GM23338 (cell line): ENCODE results near the gene AMOTL1.
"Not testable (repeated sequence)": the region's sequence is repeated elsewhere in the genome, so short reads cannot be mapped to it uniquely, and the experiment has no call there.

Experiments used
- CREB1 ChIP-seq: fragments of 250-450 bp; sonication (Bioruptor Pico); IDR thresholded peaks from 2 replicates; pipeline ENCODE4 v1.5.0; 2020; ENCODE audit warnings: low read depth, mild to moderate bottlenecking, moderate library complexity
- EZH2 ChIP-seq: fragments of 200-600 bp; sonication (generic); IDR thresholded peaks from one replicate; pipeline ENCODE4 v1.8.0; 2017; ENCODE audit warnings: antibody characterized with exemption, mild to moderate bottlenecking, low read depth; ENCODE audit not compliant: unreplicated experiment
- EZH2phosphoT487 ChIP-seq: fragments of 200-600 bp; sonication (generic); IDR thresholded peaks from one replicate; pipeline ENCODE4 v1.8.1; 2018; ENCODE audit warnings: antibody characterized with exemption; ENCODE audit not compliant: unreplicated experiment
- JUNB ChIP-seq: IDR thresholded peaks from one replicate; pipeline ENCODE4 v1.6.1; 2016; ENCODE audit warnings: antibody characterized with exemption; ENCODE audit not compliant: unreplicated experiment
- NANOG ChIP-seq: IDR thresholded peaks from 2 replicates; pipeline ENCODE4 v1.6.1; 2016; ENCODE audit warnings: antibody characterized with exemption, borderline replicate concordance
- POLR2AphosphoS5 ChIP-seq: IDR thresholded peaks from 2 replicates; pipeline ENCODE4 v1.6.1; 2016; ENCODE audit warnings: antibody characterized with exemption, low read depth
- STAT1 ChIP-seq: IDR thresholded peaks from one replicate; pipeline ENCODE4 v1.6.1; 2016; ENCODE audit warnings: antibody characterized with exemption; ENCODE audit not compliant: unreplicated experiment
- ZNF114 ChIP-seq: fragments of 250-450 bp; sonication (Bioruptor Pico); IDR thresholded peaks from 2 replicates; pipeline ENCODE4 v1.5.0; 2020; ENCODE audit warnings: mild to moderate bottlenecking, moderate library complexity
- ZNF331 ChIP-seq: fragments of 250-450 bp; sonication (Bioruptor Pico); IDR thresholded peaks from 2 replicates; pipeline ENCODE4 v1.5.0; 2020; ENCODE audit warnings: low read depth, mild to moderate bottlenecking, moderate library complexity
- TF ChIP-seq, protein P1 (sequence below), 2 experiments: fragments of 200-600 bp in 1 of 2; sonication (generic) in 1 of 2; conservative IDR thresholded peaks; 2 replicates each; pipeline versions ENCODE4 v1.5.1 to v1.6.1; 2016 to 2017; ENCODE audit warnings: antibody characterized with exemption in 2 of 2, low read depth in 2 of 2, mild to moderate bottlenecking in 2 of 2, moderate library complexity in 1 of 2
- TF ChIP-seq, protein P2 (sequence below): IDR thresholded peaks from one replicate; pipeline ENCODE4 v1.6.1; 2018; ENCODE audit warnings: antibody characterized with exemption; ENCODE audit not compliant: unreplicated experiment
- TF ChIP-seq, protein P3 (sequence below): IDR thresholded peaks from 2 replicates; pipeline ENCODE4 v1.6.1; 2016; ENCODE audit warnings: antibody characterized with exemption

DNA sequence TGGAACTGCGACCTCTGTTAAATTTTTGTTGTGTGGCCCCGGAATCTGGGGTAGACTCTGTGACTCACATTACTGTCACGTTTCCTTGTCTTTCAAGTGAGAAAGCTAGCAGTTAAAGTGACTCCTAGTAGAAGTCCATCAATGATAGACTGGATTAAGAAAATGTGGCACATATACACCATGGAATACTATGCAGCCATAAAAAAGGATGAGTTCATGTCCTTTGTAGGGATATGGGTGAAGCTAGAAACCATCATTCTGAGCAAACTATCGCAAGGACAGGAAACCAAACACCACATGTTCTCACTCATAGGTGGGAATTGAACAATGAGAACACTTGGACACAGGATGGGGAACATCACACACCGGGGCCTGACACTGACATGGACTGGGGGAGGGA lies 23.8 kb downstream of the AMOTL1 start:
- not testable (repeated sequence) for TF ChIP-seq EZH2; POLR2AphosphoS5; EZH2phosphoT487; JUNB; CREB1 (CRISPR knock-in tag); NANOG; ZNF114 (CRISPR knock-in tag); ZNF331 (CRISPR knock-in tag); STAT1
- TF ChIP-seq, protein P1, sequence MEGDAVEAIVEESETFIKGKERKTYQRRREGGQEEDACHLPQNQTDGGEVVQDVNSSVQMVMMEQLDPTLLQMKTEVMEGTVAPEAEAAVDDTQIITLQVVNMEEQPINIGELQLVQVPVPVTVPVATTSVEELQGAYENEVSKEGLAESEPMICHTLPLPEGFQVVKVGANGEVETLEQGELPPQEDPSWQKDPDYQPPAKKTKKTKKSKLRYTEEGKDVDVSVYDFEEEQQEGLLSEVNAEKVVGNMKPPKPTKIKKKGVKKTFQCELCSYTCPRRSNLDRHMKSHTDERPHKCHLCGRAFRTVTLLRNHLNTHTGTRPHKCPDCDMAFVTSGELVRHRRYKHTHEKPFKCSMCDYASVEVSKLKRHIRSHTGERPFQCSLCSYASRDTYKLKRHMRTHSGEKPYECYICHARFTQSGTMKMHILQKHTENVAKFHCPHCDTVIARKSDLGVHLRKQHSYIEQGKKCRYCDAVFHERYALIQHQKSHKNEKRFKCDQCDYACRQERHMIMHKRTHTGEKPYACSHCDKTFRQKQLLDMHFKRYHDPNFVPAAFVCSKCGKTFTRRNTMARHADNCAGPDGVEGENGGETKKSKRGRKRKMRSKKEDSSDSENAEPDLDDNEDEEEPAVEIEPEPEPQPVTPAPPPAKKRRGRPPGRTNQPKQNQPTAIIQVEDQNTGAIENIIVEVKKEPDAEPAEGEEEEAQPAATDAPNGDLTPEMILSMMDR (conservative IDR thresholded peaks at IDR 0.05; ENCODE audit: low read depth in 2 of 2) = not testable (repeated sequence)
- TF ChIP-seq, protein P2, sequence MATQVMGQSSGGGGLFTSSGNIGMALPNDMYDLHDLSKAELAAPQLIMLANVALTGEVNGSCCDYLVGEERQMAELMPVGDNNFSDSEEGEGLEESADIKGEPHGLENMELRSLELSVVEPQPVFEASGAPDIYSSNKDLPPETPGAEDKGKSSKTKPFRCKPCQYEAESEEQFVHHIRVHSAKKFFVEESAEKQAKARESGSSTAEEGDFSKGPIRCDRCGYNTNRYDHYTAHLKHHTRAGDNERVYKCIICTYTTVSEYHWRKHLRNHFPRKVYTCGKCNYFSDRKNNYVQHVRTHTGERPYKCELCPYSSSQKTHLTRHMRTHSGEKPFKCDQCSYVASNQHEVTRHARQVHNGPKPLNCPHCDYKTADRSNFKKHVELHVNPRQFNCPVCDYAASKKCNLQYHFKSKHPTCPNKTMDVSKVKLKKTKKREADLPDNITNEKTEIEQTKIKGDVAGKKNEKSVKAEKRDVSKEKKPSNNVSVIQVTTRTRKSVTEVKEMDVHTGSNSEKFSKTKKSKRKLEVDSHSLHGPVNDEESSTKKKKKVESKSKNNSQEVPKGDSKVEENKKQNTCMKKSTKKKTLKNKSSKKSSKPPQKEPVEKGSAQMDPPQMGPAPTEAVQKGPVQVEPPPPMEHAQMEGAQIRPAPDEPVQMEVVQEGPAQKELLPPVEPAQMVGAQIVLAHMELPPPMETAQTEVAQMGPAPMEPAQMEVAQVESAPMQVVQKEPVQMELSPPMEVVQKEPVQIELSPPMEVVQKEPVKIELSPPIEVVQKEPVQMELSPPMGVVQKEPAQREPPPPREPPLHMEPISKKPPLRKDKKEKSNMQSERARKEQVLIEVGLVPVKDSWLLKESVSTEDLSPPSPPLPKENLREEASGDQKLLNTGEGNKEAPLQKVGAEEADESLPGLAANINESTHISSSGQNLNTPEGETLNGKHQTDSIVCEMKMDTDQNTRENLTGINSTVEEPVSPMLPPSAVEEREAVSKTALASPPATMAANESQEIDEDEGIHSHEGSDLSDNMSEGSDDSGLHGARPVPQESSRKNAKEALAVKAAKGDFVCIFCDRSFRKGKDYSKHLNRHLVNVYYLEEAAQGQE = not testable (repeated sequence)
- TF ChIP-seq, protein P3, sequence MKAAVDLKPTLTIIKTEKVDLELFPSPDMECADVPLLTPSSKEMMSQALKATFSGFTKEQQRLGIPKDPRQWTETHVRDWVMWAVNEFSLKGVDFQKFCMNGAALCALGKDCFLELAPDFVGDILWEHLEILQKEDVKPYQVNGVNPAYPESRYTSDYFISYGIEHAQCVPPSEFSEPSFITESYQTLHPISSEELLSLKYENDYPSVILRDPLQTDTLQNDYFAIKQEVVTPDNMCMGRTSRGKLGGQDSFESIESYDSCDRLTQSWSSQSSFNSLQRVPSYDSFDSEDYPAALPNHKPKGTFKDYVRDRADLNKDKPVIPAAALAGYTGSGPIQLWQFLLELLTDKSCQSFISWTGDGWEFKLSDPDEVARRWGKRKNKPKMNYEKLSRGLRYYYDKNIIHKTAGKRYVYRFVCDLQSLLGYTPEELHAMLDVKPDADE = not testable (repeated sequence)
